ENCODE data around the gene CPT1A. TPM values are rescaled to one million over a fixed set of nuclear protein-coding genes. Genes with fewer than 3 reads are reported as not detected.

CPT1A gene
- total and polyA plus RNA-seq, 3 donors from 2014 or later = 39.2 to 58.5 (median 49.1) TPM

- no peak for DNase-seq
- Histone ChIP-seq H3K4me1 (peaks cover 5% of the 10 kb centered on the region), H3K27ac (no peak overlapping the region), H3K9me3 (no peaks in the 10 kb centered on the region), H3K36me3 (ENCODE audit: low read depth, missing control alignments) (no peaks in the 10 kb centered on the region), H3K4me3 (no peak overlapping the region), H3K27me3 (no peaks in the 10 kb centered on the region)
- TF ChIP-seq CTCF (IDR thresholded peaks at IDR 0.05) (no peak), POLR2A (IDR thresholded peaks at IDR 0.05) (no peak)
- intact Hi-C loops (cut with DNase I; ENCODE audit: low total_unique reads) = no loop called here
- 93 to 100% methylated on average over 2 of the region's 2 CpGs for WGBS, 2 donors
These were observed 39.6 kb upstream of the CPT1A start for GRCh38 chr11:68881320-68881719.

GRCh38 chr11:68880851-68881250, 39.1 kb upstream of the CPT1A start:
- H3K27me3 ChIP-seq = no peaks in the 10 kb centered on the region
- TF ChIP-seq CTCF (IDR thresholded peaks at IDR 0.05) (no peak), POLR2A (IDR thresholded peaks at IDR 0.05) (no peak)
- DNase-seq = no peak
- intact Hi-C loops (cut with DNase I; ENCODE audit: low total_unique reads) = no loop called here
- H3K36me3 ChIP-seq (ENCODE audit: low read depth, missing control alignments) = no peaks in the 10 kb centered on the region
- no peaks in the 10 kb centered on the region for H3K9me3 ChIP-seq
- H3K4me1 ChIP-seq = peaks cover 5% of the 10 kb centered on the region
- 89 to 96% methylated on average over 5 of the region's 5 CpGs for WGBS, 2 donors
- H3K27ac ChIP-seq = no peak overlapping the region
- H3K4me3 ChIP-seq = no peak overlapping the region

GRCh38 chr11:68878022-68878421, 36.3 kb upstream of the CPT1A start:
- Histone ChIP-seq H3K27me3 (no peaks in the 10 kb centered on the region), H3K4me3 (no peak overlapping the region), H3K36me3 (ENCODE audit: low read depth, missing control alignments) (no peaks in the 10 kb centered on the region), H3K9me3 (no peaks in the 10 kb centered on the region), H3K27ac (no peak overlapping the region), H3K4me1 (peaks cover 5% of the 10 kb centered on the region)
- DNase-seq = no peak
- WGBS, 2 donors = 91% methylated on average over 7 of the region's 7 CpGs
- intact Hi-C loops (cut with DNase I; ENCODE audit: low total_unique reads) = no loop called here
- no peak for TF ChIP-seq POLR2A (IDR thresholded peaks at IDR 0.05)
- TF ChIP-seq CTCF (IDR thresholded peaks at IDR 0.05) = no peak

- no peaks in the 10 kb centered on the region for H3K36me3 ChIP-seq (ENCODE audit: low read depth, missing control alignments)
- no peak for TF ChIP-seq CTCF (IDR thresholded peaks at IDR 0.05)
- TF ChIP-seq POLR2A (IDR thresholded peaks at IDR 0.05) = no peak
- intact Hi-C loops (cut with DNase I; ENCODE audit: low total_unique reads) = no loop called here
- H3K27me3 ChIP-seq = no peaks in the 10 kb centered on the region
- 77 to 78% methylated on average over 12 of the region's 12 CpGs for WGBS, 2 donors
- H3K4me3 ChIP-seq = no peak overlapping the region
- DNase-seq = no peak
- H3K9me3 ChIP-seq = no peaks in the 10 kb centered on the region
- H3K4me1 ChIP-seq = peaks cover 19% of the 10 kb centered on the region
- H3K27ac ChIP-seq = no peak overlapping the region
These were observed 30.7 kb upstream of the CPT1A start for GRCh38 chr11:68872216-68873003.

- H3K4me3 ChIP-seq = peak overlapping the region; percentile 24 to 49
- DNase-seq = no peak
- intact Hi-C loops (cut with DNase I; ENCODE audit: low total_unique reads) = no loop called here
- H3K9me3 ChIP-seq = no peaks in the 10 kb centered on the region
- no peaks in the 10 kb centered on the region for H3K27me3 ChIP-seq
- TF ChIP-seq POLR2A (IDR thresholded peaks at IDR 0.05) = no peak
- H3K36me3 ChIP-seq (ENCODE audit: low read depth, missing control alignments) = no peaks in the 10 kb centered on the region
- H3K27ac ChIP-seq = no peak overlapping the region
- WGBS, 2 donors = 31 to 34% methylated on average over 9 of the region's 9 CpGs
- H3K4me1 ChIP-seq = peaks cover 19% of the 10 kb centered on the region
These were observed 28.8 kb upstream of the CPT1A start for GRCh38 chr11:68870470-68870869.

Measured in testis (tissue), 3 donors.